Measurements from ENCODE around the gene XRCC6. TPM values are rescaled to one million over a fixed set of nuclear protein-coding genes. Genes with fewer than 3 reads are reported as not detected.

Gene XRCC6
- total and polyA plus RNA-seq, 9 of the 15 experiments (the other 6 are each of a cell fraction or from before 2014, with no cell fraction given) = 151 to 440 (median 318) TPM

DNA sequence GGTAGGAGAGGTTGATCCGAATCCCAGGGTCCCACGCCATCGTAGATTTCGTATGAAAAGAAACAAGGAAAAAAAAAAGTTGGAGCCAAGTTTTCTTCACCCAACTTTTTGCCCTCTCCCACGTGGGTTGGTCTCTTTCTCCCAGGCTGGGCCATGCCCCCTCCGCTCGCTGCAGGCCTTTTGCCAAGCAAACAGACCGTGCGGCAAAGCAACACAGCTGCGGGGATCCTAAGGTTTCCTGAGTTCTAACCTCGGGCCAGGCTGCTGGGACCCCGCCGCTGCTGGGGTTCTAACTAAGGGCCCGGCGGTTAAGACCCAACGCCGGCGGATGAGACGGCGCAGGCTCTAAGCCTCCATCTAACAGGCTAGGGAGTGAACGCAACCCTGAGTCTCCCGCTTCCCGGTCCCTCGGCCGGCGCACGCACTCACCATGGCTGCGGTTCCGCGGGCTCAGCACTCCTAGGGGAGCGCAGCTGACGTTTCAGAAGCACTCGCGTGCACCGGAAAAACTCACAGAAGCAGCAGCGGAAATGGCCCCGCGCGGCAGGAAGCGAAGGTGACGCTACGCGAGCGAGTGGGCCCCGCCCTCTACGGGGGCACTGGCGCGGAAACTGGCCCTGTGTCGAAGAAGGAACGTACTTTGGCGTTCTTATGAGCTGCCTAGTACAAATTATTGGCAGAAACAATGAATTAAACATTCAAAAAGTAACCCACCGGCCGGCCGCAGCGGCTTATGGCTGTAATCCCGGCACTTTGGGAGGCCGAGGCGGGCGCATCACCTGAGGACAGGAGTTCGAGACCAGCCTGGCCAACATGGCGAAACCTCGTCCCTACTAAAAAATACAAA, 67.5 kb downstream of the XRCC6 start, which contains the start of gene SNU13 (continued):
- 0 out of 2 replicates have a peak, but pooled peaks have one; percentile 43 for TF ChIP-seq JUND (IDR thresholded peaks at IDR 0.05; ENCODE audit: borderline replicate concordance, low read depth, low read length)
- no peak; the same call in 2 of the 3 replicates for TF ChIP-seq JUND (tag; IDR thresholded peaks at IDR 0.05; ENCODE audit: borderline replicate concordance, low read depth, low read length)
- TF ChIP-seq YY1 (IDR thresholded peaks at IDR 0.05; ENCODE audit: borderline replicate concordance in 1 of 3, control insufficient read depth in 1 of 3, extremely low read depth in 1 of 3, insufficient read depth in 3 of 3, insufficient read length in 1 of 3, insufficient replicate concordance in 2 of 3, low read depth in 1 of 3, low read length in 2 of 3) = peak in 2 of 3 experiments; percentile 80 to 90
- no peak for TF ChIP-seq SREBF1 (IDR thresholded peaks at IDR 0.05; ENCODE audit: borderline replicate concordance, low read depth, low read length)
- TF ChIP-seq TCFL5 (CRISPR knock-in tag; conservative IDR thresholded peaks at IDR 0.05) = no peak
- no peak for TF ChIP-seq ESRRB (CRISPR knock-in tag; IDR thresholded peaks at IDR 0.05; ENCODE audit: borderline replicate concordance)
- TF ChIP-seq KLF1 (tag; IDR thresholded peaks at IDR 0.05) = peak; percentile 58; the same call in 1 of the 2 replicates
- TF ChIP-seq FOXA3 (CRISPR knock-in tag; conservative IDR thresholded peaks at IDR 0.05 in 1 of 2, IDR thresholded peaks at IDR 0.05 in 1 of 2) = no peak
- TF ChIP-seq ZNF830 (CRISPR knock-in tag; IDR thresholded peaks at IDR 0.05) = no peak
- TF ChIP-seq SUPT5H (IDR thresholded peaks at IDR 0.05) = peak; percentile 86
- TF ChIP-seq, protein P1, sequence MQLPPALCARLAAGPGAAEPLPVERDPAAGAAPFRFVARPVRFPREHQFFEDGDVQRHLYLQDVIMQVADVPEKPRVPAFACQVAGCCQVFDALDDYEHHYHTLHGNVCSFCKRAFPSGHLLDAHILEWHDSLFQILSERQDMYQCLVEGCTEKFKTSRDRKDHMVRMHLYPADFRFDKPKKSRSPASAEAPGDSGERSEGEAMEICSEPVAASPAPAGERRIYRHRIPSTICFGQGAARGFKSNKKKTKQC (CRISPR knock-in tag; IDR thresholded peaks at IDR 0.05) = no peak
- no peak for TF ChIP-seq ETS2 (tag; IDR thresholded peaks at IDR 0.05; ENCODE audit: borderline replicate concordance, poor library complexity, severe bottlenecking)
- TF ChIP-seq NRF1 (conservative IDR thresholded peaks at IDR 0.05 in 1 of 2, IDR thresholded peaks at IDR 0.05 in 1 of 2) = peak; percentile 73 to 75
- TF ChIP-seq FOS (IDR thresholded peaks at IDR 0.05; ENCODE audit: extremely low read depth, insufficient read length) = no peak
- no peak for TF ChIP-seq ZNF431 (CRISPR knock-in tag; IDR thresholded peaks at IDR 0.05)
- TF ChIP-seq, protein P2, sequence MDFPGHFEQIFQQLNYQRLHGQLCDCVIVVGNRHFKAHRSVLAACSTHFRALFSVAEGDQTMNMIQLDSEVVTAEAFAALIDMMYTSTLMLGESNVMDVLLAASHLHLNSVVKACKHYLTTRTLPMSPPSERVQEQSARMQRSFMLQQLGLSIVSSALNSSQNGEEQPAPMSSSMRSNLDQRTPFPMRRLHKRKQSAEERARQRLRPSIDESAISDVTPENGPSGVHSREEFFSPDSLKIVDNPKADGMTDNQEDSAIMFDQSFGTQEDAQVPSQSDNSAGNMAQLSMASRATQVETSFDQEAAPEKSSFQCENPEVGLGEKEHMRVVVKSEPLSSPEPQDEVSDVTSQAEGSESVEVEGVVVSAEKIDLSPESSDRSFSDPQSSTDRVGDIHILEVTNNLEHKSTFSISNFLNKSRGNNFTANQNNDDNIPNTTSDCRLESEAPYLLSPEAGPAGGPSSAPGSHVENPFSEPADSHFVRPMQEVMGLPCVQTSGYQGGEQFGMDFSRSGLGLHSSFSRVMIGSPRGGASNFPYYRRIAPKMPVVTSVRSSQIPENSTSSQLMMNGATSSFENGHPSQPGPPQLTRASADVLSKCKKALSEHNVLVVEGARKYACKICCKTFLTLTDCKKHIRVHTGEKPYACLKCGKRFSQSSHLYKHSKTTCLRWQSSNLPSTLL (IDR thresholded peaks at IDR 0.05) = no peak
- TF ChIP-seq, protein P3, sequence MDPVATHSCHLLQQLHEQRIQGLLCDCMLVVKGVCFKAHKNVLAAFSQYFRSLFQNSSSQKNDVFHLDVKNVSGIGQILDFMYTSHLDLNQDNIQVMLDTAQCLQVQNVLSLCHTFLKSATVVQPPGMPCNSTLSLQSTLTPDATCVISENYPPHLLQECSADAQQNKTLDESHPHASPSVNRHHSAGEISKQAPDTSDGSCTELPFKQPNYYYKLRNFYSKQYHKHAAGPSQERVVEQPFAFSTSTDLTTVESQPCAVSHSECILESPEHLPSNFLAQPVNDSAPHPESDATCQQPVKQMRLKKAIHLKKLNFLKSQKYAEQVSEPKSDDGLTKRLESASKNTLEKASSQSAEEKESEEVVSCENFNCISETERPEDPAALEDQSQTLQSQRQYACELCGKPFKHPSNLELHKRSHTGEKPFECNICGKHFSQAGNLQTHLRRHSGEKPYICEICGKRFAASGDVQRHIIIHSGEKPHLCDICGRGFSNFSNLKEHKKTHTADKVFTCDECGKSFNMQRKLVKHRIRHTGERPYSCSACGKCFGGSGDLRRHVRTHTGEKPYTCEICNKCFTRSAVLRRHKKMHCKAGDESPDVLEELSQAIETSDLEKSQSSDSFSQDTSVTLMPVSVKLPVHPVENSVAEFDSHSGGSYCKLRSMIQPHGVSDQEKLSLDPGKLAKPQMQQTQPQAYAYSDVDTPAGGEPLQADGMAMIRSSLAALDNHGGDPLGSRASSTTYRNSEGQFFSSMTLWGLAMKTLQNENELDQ (CRISPR knock-in tag; IDR thresholded peaks at IDR 0.05; ENCODE audit: borderline replicate concordance) = no peak
- peak; percentile 83 for TF ChIP-seq ETV5 (CRISPR knock-in tag; IDR thresholded peaks at IDR 0.05; ENCODE audit: low read depth)

Measured in K562 (cell line).